GM12801 (cell line): ENCODE measurements around the gene CRYL1.

Experiments used
- CTCF ChIP-seq: IDR thresholded peaks from one replicate; pipeline ENCODE4 v1.5.1; 2011; ENCODE audit warnings: control low read depth; ENCODE audit not compliant: insufficient read length; ENCODE audit errors: extremely low read depth

The CRYL1 gene

GRCh38 chr13:20398459-20398858, 127.2 kb downstream of the CRYL1 start:
- TF ChIP-seq CTCF, result no peak

- no peak for TF ChIP-seq CTCF
Measured at GRCh38 chr13:20397896-20398295, 127.8 kb downstream of the CRYL1 start.

GRCh38 chr13:20395061-20395916, 130.4 kb downstream of the CRYL1 start:
- TF ChIP-seq CTCF, result no peak

GRCh38 chr13:20394506-20394905, 131.2 kb downstream of the CRYL1 start:
- no peak for TF ChIP-seq CTCF

GRCh38 chr13:20394169-20394501, 131.5 kb downstream of the CRYL1 start:
- TF ChIP-seq CTCF, result no peak

- no peak for TF ChIP-seq CTCF
Measured at GRCh38 chr13:20393273-20394168, 132.1 kb downstream of the CRYL1 start.

GRCh38 chr13:20392530-20392929, 133.1 kb downstream of the CRYL1 start:
- TF ChIP-seq CTCF, result no peak
